ENCODE measurements around the gene SEPTIN1. TPM values are rescaled to one million over a fixed set of nuclear protein-coding genes. Genes with fewer than 3 reads are reported as not detected.

The SEPTIN1 gene
- total RNA-seq (2022), result 0.21 and 0.34 TPM in 2 replicates
- Bru-seq, nascent RNA, result percentile 4 among the genes with signal in this experiment
- BruChase-seq, experiment 1, labeled RNA remaining after a 2-hour chase, result percentile 24 among the genes with signal in this experiment
- percentile 19 among the genes with signal in this experiment for BruChase-seq, experiment 2, labeled RNA remaining after a 6-hour chase
- long read RNA-seq, partial matches to known transcripts, result 0 of 3 reads
- long read RNA-seq, other reads (novel, unspliced or antisense), result 3 of 3 reads

- H3K36me3 Mint-ChIP-seq (ENCODE audit: insufficient read depth, unreplicated experiment), result peaks cover 22% of the 10 kb centered on the region
- Histone ChIP-seq H3K36me3 (ENCODE audit: control insufficient read depth, insufficient read depth, low read length) (no peaks in the 10 kb centered on the region), H3K9me3 (no peaks in the 10 kb centered on the region), H3K27me3 (replicated peaks; ENCODE audit: control insufficient read depth, insufficient read depth, low read length) (no peaks in the 10 kb centered on the region), H3K4me3 (ENCODE audit: low read depth, low read length) (no peak within 1 kb of the TSS), H3K4me1 (peaks cover under 1% of the 10 kb centered on the region; the same call in 1 of the 2 replicates)
- H3K9me3 Mint-ChIP-seq (ENCODE audit: unreplicated experiment), result no peaks in the 10 kb centered on the region
- DNase-seq, result no peak
- intact Hi-C loops (cut with micrococcal nuclease; ENCODE audit: unreplicated experiment), result no loop called here
- BruUV-seq (replicated peaks), result no TSS peak
- CTCF ChIA-PET, result interaction anchor here (1.5 kb wide), 1 partner anchor 12 kb away, joined by 3 read pairs; the partner anchor contains the start of gene TBC1D10B
- H3K27me3 Mint-ChIP-seq (ENCODE audit: insufficient read depth, unreplicated experiment), result no peaks in the 10 kb centered on the region
- no peak within 1 kb of the TSS for H3K27ac Mint-ChIP-seq (ENCODE audit: unreplicated experiment)
- POLR2A ChIA-PET, result interaction anchor here (1.1 kb wide), 2 partner anchors 12 to 20 kb away, joined by 3 to 4 read pairs; no protein-coding TSS in a partner anchor
- peaks cover 13% of the 10 kb centered on the region for H3K4me1 Mint-ChIP-seq (ENCODE audit: low read depth, unreplicated experiment)
- no peak for TF ChIP-seq CTCF (IDR thresholded peaks at IDR 0.05; ENCODE audit: insufficient read depth in 1 of 2, low read depth in 1 of 2, low read length in 1 of 2, severe bottlenecking in 1 of 2, unreplicated experiment in 1 of 2)
- no peak within 1 kb of the TSS for H3K4me3 Mint-ChIP-seq (ENCODE audit: unreplicated experiment)
Observed at GRCh38 chr16:30382111-30382881, at the start of gene SEPTIN1. Gene SEPTIN1 (minus strand): TSS chr16:30382561. CDS start chr16:30382542, 19 bp downstream.

DNA sequence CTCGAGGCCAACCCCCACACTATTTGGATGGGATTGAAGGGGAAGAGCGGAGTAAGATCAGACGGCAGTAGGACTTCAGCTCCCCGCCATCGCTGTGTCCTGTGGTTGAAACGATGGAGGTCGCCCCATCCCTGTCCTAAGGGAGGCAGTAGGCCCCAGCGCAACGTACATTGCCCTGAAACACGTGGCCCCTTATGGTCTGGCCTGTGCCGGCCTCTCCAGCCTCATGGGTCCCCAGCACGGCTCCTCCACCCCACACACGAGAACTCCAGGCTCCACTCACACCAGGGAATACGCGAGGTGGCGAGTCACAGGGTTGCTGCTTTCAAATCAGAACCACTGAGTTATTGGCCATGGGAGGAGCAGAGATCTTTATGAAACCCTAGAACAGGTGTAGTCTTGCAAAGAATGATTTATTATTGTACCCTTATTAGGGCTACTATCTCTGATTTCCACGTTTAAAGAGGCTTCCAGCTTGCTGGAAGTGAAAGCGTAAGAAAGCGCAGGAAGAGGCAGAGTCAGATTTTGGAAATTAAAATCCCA is 48.1 kb upstream of the SEPTIN1 start:
- no peaks in the 10 kb centered on the region for H3K9me3 Mint-ChIP-seq (ENCODE audit: unreplicated experiment)
- intact Hi-C loops (cut with micrococcal nuclease; ENCODE audit: unreplicated experiment), result loop anchor here (1.0 to 2.0 kb wide), 6 partner anchors 96 to 228 kb away; partner anchors contain the start of genes FBRS, ZNF688 and ZNF768
- no peaks in the 10 kb centered on the region for H3K9me3 ChIP-seq
- POLR2A ChIA-PET, result interaction anchor here (0.6 to 1.5 kb wide), 14 partner anchors 13 to 228 kb away, joined by 3 to 27 read pairs (median 6); partner anchors contain the start of genes FBRS, PRR14, TBC1D10B and ZNF48
- H3K4me3 Mint-ChIP-seq (ENCODE audit: unreplicated experiment), result no peak overlapping the region
- peak in 1 of 2 experiments; percentile 77 for DNase-seq
- no peaks in the 10 kb centered on the region for H3K27me3 Mint-ChIP-seq (ENCODE audit: insufficient read depth, unreplicated experiment)
- no peaks in the 10 kb centered on the region for H3K27me3 ChIP-seq (replicated peaks; ENCODE audit: control insufficient read depth, insufficient read depth, low read length)
- peak in 1 of 2 experiments; percentile 49 for TF ChIP-seq CTCF (IDR thresholded peaks at IDR 0.05; ENCODE audit: insufficient read depth in 1 of 2, low read depth in 1 of 2, low read length in 1 of 2, severe bottlenecking in 1 of 2, unreplicated experiment in 1 of 2)
- CTCF ChIA-PET, result interaction anchor here (0.6 to 2.0 kb wide), 31 partner anchors 10 to 339 kb away, joined by 3 to 49 read pairs (median 6); partner anchors contain the start of genes SEPHS2, TBC1D10B, TBX6 and ZNF48
- no peak overlapping the region for H3K27ac Mint-ChIP-seq (ENCODE audit: unreplicated experiment)
- no peaks in the 10 kb centered on the region; the same call in 1 of the 2 replicates for H3K36me3 ChIP-seq (ENCODE audit: control insufficient read depth, insufficient read depth, low read length)
- TSS peak; percentile 59 for BruUV-seq (replicated peaks)
- peaks cover 21% of the 10 kb centered on the region for H3K36me3 Mint-ChIP-seq (ENCODE audit: insufficient read depth, unreplicated experiment)
- peaks cover 16% of the 10 kb centered on the region for H3K4me1 ChIP-seq
- H3K4me1 Mint-ChIP-seq (ENCODE audit: low read depth, unreplicated experiment), result no peaks in the 10 kb centered on the region
- H3K4me3 ChIP-seq (ENCODE audit: low read depth, low read length), result peak overlapping the region; percentile 22; the same call in 1 of the 2 replicates

Data from Caco-2 (cell line).